GM10847 (cell line): ENCODE results near the gene SETD1B.

ENCODE experiments used
- POLR2A ChIP-seq: IDR thresholded peaks from 2 replicates; pipeline ENCODE4 v1.6.1; 2011; ENCODE audit not compliant: insufficient read length; ENCODE audit errors: extremely low read depth

SETD1B gene

DNA sequence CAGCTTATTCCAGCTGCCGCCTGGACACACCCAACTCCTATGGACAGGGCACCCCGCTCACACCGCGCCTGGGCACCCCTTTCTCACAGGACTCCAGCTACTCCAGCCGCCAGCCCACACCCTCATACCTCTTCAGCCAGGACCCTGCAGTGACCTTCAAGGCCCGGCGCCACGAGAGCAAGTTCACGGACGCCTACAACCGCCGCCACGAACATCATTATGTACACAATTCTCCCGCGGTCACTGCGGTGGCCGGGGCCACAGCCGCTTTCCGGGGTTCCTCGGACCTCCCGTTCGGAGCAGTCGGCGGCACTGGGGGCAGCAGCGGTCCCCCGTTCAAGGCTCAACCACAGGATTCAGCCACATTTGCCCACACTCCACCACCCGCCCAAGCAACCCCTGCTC lies 5.9 kb downstream of the SETD1B start:
- TF ChIP-seq POLR2A, result no peak

DNA sequence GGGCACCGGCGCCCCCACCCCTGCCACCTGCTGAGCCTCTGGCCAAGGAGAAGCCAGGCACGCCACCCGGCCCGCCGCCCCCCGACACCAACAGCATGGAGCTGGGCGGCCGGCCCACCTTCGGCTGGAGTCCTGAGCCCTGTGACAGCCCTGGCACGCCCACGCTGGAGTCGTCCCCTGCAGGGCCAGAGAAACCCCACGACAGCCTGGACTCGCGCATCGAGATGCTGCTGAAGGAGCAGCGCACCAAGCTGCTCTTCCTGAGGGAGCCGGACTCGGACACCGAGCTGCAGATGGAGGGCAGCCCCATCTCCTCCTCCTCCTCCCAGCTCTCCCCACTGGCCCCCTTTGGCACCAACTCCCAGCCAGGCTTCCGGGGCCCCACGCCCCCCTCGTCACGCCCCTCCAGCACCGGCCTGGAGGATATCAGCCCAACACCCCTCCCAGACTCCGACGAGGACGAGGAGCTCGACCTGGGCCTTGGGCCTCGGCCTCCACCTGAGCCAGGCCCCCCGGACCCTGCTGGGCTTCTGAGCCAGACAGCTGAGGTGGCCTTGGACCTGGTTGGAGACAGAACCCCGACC lies 6.5 kb downstream of the SETD1B start:
- no peak for TF ChIP-seq POLR2A

DNA sequence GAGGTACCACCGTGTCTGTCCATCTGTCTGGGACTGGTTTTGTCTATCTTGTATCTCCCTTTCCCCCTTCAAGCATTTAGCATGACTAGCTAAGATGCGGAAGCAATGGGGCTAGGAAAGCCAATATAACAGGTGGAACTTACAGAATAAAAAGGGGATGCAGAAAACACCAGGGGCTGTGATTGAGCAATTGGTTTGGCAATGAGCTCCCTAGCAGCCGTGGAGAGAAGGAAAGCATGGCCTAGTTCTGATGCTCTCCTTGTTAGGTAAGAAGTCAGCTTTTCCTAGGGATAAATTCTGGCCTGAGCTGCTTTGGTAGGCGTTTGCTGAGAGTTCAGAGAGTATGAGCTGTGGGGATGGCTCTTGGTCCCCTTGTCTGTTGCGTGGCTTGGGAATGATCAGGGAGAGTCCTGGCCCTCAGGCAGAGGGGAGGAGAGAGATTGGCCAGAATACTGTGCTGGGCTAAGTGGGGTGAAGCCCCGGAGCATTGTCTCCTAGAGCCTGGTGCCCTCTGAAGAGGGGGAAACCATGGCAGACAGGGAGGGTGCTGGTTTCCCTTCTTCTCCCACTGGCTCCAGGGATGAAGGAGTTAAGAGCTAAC lies 7.1 kb downstream of the SETD1B start:
- no peak for TF ChIP-seq POLR2A

DNA sequence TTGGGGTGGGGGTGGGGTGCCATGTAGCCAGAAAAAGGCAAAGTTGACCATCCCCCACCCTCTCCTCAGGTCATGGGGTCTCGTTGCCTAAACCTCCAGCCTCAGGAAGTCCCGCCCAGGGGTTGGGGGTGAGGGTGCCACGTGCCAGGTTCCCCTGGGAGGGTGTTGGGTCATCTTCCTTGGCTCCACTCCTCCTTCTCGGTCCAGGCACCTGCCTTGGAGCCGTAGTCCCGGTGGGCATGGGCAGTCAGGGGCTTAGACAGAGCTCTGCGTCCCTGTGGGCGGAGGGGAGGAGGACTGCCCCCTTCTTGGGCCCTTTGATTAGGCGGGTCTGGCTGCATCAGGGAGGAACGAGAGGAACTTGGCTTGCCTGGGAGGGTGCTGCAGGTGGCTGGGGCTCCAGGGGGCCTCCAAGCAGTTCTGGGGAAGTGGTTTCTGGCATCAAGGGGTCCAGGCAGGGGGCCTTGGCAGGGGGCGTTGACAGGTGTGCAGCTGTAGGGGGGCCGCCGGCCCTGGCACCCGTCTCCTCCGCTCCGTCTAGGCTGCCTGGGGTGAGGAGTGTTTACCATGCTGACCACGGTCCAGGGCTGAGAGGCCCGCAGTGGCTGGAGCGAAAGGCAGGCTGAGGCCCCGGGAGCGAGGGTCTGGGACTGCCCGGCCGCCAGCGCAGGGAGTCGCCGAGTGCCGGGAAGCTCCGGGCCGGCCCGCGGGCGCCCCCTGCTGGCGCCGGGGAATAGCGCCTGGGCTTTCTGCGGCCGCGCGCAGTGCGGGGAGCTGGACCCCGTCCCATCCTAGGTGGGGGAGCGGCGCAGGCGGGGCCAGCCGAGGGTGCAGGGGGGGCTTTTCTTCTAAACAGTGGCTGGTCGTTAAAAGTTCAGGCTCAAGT lies 7.9 kb downstream of the SETD1B start:
- no peak for TF ChIP-seq POLR2A

DNA sequence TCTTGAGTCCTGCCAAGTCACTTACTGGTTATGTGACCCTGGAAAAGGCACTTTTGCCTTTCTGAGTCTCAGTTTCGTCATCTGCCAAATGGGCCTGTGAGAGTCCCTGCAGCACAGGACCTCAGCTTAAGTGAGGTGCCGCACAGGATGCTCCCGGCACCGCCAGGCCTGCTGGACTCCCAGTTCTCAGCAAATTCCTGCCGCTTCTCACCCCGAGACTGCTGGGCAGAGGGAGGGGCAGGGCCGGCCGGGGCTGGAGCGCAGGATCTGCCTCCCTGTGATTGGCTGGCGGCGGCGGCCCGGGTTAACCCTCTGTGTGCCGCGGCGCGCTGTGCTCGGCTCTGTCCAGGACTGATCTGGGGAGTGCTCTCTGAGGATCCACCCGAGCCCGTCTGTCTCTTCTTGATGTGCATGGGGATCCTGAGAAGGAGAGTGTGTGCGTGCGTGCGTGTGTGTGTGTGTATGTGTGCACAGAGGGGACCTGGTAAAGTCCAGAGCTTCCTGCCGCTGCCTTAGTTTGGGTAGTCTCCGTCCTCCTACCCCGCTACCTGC lies 8.6 kb downstream of the SETD1B start:
- TF ChIP-seq POLR2A, result no peak

DNA sequence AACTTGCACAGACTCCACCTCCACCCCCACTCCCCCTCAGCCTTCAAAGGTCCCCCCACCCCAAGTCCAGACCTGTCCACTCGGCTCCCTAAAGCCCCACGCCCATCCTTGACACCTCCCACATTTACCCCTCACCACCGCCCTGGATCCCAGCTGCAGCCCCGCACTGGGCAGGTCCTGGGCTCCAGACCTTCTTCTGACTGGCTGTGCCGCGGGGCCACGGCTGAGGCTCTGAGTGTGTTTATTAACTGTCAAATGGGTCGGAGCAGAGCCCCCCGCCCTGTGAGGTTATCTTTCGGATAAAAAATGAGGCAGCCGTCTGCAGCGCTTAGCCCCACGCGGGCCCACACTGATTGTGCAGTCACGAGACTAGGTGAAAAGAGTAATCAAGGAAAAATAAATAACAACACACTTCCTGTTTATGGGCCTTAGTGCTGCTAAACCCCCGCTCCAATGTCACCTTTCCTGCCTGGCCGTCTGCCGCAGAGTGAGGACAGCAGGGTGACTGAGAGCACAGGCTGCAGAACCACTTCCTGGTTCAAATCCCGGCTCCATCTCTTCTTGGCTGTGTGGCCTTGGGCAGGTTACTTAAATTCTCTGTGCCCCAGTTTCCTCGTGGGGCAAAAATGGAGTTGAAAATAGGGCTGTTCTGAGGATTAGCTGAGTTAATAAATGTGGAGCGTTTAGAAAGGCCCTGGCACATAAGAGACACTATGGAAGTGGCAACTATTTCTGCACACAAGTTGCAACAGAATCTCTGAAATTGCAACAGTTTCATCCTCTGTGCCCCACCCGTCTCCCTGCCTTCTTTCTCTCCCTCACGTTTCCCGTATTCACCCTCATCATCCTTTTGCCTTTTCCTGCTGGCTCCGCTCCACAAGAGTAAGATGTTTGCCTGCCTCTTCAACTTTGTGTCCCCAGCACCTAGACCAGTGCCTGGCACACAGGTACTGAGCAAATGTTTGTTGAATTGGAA lies 9.4 kb downstream of the SETD1B start:
- no peak for TF ChIP-seq POLR2A

DNA sequence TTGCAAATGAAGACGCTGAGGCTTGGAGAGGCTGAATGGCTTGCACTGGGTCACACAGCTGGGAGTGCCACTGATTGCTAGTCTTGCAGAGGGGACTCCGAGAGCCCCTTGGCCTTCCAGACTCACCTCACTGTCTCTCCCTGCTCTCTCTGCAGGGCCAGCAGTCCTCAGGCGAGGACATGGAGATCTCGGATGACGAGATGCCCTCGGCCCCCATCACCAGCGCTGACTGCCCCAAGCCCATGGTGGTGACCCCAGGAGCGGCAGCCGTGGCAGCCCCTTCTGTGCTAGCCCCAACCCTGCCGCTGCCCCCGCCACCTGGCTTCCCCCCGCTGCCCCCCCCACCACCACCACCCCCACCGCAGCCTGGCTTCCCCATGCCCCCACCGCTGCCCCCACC lies 10.1 kb downstream of the SETD1B start:
- no peak for TF ChIP-seq POLR2A

DNA sequence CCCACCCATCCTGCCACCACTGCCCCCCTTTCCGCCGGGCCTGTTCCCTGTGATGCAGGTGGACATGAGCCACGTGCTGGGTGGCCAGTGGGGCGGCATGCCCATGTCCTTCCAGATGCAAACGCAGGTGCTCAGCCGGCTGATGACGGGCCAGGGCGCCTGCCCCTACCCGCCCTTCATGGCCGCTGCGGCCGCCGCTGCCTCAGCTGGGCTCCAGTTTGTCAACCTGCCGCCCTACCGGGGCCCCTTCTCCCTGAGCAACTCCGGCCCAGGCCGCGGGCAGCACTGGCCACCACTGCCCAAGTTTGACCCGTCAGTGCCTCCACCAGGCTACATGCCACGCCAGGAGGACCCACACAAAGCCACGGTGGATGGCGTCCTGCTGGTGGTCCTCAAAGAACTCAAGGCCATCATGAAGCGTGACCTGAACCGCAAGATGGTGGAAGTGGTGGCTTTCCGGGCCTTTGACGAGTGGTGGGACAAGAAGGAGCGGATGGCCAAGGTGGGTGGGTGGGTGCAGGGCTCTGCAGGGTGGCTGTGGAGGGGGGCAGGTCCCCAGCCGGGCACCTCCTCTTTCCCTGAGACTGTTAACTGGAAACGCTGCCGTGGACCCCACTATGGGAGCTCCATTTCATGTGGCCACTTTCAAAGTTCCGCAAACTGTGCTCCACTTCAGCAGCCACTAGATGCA lies 10.8 kb downstream of the SETD1B start:
- no peak for TF ChIP-seq POLR2A

DNA sequence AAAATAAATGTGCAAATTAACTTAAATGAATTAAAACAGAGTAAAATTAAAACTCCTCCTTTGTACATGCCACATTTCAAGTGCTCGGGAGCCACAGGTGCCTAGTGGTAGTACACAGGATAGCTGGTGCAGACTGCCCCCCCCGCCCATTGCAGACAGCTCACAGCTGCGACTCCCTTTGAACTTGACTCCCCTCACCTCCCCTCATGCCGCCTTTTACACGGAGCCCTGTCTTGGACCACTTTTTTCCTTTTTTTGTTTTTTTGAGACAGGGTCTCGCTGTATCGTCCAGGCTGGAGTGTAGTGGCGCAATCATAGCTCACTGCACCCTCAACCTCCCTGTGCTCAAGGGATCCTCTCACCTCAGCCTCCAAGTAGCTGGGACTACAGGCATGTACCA lies 11.5 kb downstream of the SETD1B start:
- no peak for TF ChIP-seq POLR2A

DNA sequence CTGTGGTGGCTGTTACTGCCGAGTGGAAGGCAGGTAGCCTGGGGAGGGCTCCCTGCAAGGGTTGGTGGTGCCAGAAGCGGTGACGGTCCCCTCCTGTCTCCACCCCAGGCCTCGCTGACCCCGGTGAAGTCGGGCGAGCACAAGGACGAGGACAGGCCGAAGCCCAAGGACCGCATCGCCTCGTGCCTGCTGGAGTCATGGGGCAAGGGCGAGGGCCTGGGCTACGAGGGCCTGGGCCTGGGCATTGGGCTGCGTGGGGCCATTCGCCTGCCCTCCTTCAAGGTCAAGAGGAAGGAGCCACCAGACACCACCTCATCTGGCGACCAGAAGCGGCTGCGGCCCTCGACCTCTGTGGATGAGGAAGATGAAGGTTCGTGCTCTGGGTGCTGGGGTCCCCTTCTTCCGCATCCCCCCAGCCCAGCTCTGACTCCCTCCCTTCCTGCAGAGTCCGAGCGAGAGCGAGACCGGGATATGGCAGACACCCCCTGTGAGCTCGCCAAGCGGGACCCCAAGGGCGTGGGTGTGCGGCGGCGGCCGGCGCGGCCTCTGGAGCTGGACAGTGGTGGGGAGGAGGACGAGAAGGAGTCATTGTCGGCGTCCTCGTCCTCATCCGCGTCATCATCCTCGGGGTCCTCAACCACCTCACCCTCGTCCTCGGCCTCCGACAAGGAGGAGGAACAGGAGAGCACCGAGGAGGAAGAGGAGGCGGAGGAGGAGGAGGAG lies 13.3 kb downstream of the SETD1B start:
- no peak for TF ChIP-seq POLR2A

DNA sequence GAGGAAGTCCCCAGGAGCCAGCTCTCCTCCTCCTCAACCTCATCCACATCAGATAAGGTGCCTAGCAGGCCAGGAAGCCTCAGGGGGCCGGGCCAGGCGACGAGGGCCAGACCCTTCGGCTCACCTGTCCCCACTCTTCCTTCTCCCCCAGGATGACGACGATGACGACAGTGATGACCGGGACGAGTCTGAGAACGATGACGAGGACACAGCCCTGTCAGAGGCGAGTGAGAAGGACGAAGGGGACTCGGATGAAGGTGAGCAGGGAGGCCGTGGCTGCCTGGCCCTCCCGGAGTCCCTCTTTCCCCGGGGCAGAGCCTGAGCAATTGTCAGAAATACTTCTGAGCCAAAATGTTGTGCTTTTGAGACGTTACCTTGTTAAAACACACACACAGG lies 13.8 kb downstream of the SETD1B start:
- TF ChIP-seq POLR2A, result no peak

DNA sequence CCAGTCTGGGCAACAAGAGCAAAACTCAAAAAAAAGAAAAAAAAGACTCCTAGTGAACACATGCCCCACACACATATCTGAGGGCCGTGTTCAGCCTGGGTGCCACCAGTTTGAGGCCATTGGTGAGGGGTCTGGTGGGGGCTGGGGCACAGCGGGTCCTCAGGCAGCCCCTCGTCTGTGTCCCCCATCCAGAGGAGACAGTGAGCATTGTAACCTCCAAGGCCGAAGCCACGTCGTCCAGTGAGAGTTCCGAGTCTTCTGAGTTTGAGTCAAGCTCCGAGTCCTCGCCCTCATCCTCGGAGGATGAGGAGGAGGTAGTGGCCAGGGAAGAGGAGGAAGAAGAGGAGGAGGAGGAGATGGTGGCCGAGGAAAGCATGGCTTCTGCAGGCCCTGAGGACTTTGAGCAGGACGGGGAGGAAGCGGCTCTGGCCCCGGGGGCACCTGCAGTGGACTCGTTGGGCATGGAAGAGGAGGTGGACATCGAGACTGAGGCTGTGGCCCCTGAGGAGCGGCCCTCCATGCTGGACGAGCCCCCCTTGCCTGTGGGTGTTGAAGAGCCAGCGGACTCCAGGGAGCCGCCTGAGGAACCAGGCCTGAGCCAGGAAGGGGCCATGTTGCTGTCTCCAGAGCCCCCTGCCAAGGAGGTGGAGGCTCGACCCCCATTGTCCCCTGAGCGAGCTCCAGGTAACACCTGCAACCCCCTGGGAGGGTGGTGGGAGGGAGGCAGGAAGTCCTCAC lies 15.6 kb downstream of the SETD1B start:
- no peak for TF ChIP-seq POLR2A

DNA sequence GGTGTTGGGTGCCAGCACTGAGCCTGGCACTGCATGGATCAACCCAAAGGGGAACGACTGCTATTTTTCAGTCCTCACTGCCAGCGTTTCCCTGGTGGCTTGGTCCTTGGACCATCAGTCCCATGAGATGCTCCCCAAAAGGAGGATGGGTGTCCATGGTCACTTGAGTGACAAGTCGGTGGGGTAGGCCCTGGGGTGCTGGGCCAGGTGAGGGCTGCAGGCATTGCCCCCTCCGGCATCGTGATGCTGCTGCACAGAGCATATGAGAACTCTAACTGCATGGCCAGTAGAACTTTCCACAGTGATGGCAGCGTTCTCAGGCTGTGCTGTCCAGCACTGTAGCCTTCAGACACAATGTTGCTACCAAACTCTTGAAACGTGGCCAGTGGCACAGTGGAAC lies 16.2 kb downstream of the SETD1B start:
- TF ChIP-seq POLR2A, result no peak

DNA sequence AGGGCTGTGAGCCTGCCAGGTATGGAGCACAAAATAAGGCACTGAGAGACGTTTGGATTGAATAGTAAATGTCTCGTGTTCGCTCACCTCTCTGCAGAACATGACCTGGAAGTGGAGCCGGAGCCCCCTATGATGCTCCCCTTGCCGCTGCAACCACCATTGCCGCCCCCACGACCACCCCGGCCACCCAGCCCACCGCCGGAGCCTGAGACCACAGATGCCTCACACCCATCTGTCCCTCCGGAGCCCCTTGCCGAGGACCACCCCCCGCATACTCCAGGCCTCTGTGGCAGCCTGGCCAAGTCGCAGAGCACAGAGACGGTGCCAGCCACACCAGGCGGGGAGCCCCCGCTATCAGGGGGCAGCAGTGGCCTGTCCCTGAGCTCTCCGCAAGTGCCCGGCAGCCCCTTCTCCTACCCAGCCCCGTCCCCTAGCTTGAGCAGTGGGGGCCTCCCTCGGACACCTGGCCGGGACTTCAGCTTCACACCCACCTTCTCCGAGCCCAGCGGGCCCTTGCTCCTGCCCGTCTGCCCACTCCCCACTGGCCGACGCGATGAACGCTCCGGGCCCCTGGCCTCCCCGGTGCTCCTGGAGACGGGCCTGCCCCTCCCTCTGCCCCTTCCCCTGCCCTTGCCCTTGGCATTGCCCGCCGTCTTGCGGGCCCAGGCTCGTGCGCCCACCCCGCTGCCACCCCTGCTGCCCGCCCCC lies 18.7 kb downstream of the SETD1B start:
- TF ChIP-seq POLR2A, result no peak
